Measurements from ENCODE around the gene CACTIN.

The CACTIN gene

DNA sequence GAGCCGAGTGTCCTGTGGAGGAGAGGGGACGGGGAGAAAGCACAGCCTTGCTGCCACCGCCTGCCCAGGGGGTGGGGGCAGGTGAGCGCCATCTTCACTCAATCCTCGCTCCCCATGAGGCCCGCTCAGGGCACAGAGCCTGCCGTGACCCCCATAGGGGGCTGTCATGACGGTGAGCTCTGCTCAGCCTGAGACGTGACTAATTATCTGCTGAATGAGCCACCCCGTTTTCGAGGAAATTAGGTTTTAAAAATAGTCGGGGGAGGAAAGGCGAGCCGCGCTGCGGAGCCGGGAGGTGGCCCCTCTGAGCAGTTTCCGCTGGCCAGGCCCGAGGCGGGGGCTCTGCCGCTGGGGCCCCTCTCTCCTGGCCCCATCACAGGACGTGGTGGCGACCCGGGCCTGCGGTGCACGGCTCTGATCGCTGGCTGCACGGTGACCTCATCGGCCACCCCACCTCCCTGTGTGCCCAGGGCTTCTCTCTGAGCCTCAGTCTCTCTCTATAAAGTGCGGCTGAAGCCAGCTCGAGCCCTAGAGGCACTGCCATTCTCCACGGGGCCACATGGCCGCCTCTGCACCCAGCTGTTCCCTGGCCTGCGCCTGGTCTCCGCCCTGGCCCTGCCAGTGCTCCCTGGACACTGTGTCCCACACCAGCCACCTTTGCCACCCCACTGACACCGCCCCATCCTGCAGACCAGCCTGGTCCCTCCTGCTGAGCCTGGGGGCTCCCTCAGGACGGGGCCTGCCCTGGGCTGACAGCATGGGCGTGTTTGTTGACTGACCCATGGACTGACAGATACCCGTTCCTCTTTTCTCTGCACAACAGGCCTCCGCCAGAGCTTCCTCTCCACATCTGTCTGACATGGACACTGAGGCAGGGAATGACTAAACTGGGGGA is 45.3 kb upstream of the CACTIN start:
- H3K9me3 Mint-ChIP-seq, result no peaks in the 10 kb centered on the region
- H3K36me3 Mint-ChIP-seq (ENCODE audit: low read depth), result peaks cover 5% of the 10 kb centered on the region
- H3K27ac Mint-ChIP-seq, result peak overlapping the region; percentile 85
- no peaks in the 10 kb centered on the region for H3K27me3 Mint-ChIP-seq (ENCODE audit: low read depth, poor library complexity)
- H3K4me3 Mint-ChIP-seq, result peak overlapping the region; percentile 54
- peak; percentile 32 for DNase-seq
- TF ChIP-seq, protein P1, sequence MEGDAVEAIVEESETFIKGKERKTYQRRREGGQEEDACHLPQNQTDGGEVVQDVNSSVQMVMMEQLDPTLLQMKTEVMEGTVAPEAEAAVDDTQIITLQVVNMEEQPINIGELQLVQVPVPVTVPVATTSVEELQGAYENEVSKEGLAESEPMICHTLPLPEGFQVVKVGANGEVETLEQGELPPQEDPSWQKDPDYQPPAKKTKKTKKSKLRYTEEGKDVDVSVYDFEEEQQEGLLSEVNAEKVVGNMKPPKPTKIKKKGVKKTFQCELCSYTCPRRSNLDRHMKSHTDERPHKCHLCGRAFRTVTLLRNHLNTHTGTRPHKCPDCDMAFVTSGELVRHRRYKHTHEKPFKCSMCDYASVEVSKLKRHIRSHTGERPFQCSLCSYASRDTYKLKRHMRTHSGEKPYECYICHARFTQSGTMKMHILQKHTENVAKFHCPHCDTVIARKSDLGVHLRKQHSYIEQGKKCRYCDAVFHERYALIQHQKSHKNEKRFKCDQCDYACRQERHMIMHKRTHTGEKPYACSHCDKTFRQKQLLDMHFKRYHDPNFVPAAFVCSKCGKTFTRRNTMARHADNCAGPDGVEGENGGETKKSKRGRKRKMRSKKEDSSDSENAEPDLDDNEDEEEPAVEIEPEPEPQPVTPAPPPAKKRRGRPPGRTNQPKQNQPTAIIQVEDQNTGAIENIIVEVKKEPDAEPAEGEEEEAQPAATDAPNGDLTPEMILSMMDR (IDR thresholded peaks at IDR 0.05), result no peak
- H3K4me1 Mint-ChIP-seq, result peaks cover 58% of the 10 kb centered on the region

- DNase-seq, result no peak
- H3K36me3 Mint-ChIP-seq (ENCODE audit: low read depth), result peaks cover 10% of the 10 kb centered on the region
Observed at GRCh38 chr19:3670796-3671679, 44.4 kb upstream of the CACTIN start.

GRCh38 chr19:3669947-3670795 is 43.6 kb upstream of the CACTIN start:
- Mint-ChIP-seq H3K27ac (peak overlapping the region; percentile 86), H3K36me3 (ENCODE audit: low read depth) (peaks cover 11% of the 10 kb centered on the region), H3K4me3 (no peak overlapping the region), H3K27me3 (ENCODE audit: low read depth, poor library complexity) (no peaks in the 10 kb centered on the region), H3K9me3 (no peaks in the 10 kb centered on the region), H3K4me1 (peaks cover 67% of the 10 kb centered on the region)
- TF ChIP-seq, protein P1 (IDR thresholded peaks at IDR 0.05), result no peak
- DNase-seq, result no peak

More at GRCh38 chr19:3670796-3671679, 44.4 kb upstream of the CACTIN start:
- Mint-ChIP-seq H3K27ac (peak overlapping the region; percentile 97), H3K9me3 (no peaks in the 10 kb centered on the region), H3K4me1 (peaks cover 65% of the 10 kb centered on the region), H3K27me3 (ENCODE audit: low read depth, poor library complexity) (no peaks in the 10 kb centered on the region), H3K4me3 (peak overlapping the region; percentile 56)
- TF ChIP-seq, protein P1 (IDR thresholded peaks at IDR 0.05), result no peak

DNA sequence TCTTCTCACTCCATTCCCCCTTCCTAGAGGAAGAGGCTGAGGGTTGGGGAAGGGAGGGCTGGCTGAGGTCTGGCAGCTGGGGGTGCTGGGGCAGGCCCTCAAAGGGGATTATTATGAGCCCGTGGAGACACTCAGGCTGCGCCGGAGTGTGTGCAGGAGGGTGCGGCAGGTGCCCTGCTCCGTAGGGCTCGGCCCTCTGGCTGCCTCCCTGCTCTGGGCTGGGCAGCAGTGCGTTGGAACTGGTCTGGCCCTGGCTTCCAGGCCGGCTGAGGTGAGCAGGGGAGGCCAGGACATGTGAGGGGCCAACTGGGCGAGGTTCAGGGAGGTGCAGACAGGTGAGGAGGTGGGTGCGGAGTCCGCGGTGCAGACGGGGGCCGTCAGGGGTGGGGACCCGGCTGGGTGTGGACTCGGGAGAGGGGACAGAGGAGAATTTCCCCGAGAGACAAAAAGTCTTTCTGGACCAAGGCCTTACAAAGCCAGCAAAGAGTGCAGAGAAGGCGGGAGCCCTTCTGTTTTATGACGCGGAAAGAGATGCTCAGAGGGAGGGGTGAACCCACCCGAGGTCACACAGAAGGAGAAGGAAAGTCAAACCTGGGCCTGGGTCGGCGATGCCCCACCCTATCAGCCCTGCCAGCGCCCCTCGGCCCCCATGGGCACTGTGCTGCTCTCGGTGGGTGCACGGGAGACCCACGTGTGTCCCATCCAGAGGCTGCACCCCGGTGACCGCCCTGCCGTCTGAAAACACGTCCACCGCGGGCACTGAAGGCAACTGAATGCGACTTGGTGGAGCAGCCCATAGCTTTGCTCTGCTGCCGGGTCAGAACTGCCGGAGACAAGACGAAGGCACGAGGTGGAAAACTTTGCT is 42.7 kb upstream of the CACTIN start:
- H3K36me3 Mint-ChIP-seq (ENCODE audit: low read depth), result peaks cover 6% of the 10 kb centered on the region
- no peaks in the 10 kb centered on the region for H3K27me3 Mint-ChIP-seq (ENCODE audit: low read depth, poor library complexity)
- H3K27ac Mint-ChIP-seq, result peak overlapping the region; percentile 86
- no peak for DNase-seq
- peaks cover 67% of the 10 kb centered on the region for H3K4me1 Mint-ChIP-seq
- H3K4me3 Mint-ChIP-seq, result peak overlapping the region; percentile 56
- TF ChIP-seq, protein P1 (IDR thresholded peaks at IDR 0.05), result no peak
- no peaks in the 10 kb centered on the region for H3K9me3 Mint-ChIP-seq

All from nephron progenitor cell (in vitro differentiated cells).